COLO829 (cell line): Measurements from ENCODE around the gene DISC1.
"Not testable (repeated sequence)": the region's sequence is repeated elsewhere in the genome, so short reads cannot be mapped to it uniquely, and the experiment has no call there.

ENCODE experiments used
- DNase-seq: peaks from one replicate; pipeline ENCODE4 v3.0.0; 2012; ENCODE audit warnings: low spot score

DISC1 gene

DNA sequence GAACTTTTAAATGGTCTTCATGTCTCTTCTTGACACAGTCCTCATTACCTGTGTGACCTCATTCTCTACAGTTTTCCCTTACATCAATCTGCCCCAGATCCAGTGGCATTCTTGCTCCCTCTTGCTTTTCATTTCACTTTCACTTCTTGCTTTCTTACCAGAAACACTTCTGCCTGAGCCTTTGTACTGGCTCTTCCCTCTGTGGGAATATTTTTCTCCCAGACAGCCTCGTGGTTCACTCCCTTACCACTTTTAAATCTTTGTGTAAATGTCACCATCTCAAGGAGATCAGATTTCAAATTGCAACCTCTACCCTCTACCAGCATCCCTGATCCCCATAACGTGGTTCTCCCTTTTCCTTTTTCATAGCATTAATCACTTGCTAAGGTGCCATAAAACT is 73.2 kb downstream of the DISC1 start:
- DNase-seq = no peak

DNA sequence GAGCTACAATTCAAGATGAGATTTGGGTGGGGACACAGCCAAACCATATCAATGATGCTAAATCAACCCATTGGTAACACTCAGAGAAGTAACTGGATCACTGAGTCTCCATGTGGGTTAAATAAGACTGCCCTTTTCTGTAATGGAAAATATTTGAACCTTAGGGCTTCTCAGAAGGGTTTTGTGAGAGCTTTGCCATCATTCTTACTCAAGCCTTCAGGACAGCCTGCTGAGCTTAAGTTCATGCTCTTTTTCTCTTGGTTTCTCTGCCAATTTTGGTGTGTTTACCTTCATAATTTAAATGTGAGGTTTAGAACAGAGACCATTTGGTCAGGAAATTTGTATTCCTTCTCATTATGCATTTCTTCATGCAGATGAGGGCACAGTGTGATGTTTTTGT is 74.7 kb downstream of the DISC1 start:
- DNase-seq = no peak

DNA sequence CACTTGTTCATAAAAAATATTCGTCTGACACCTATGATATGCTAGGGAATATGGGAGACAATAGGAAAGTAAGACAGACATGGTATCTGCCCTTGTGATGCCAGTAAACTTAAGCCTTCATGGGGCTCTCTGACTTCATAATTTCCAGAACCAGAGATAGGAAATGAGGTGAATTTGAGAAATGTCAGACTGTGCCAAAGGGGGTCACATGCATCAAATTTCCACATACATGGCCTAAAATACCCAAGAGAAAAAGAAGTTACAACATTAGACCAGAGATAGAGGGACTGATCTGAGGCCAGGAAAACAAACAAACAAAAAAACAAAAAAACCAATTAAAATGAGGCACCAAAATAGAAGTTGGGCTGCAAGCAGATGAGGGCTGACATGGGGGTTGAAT is 75.7 kb downstream of the DISC1 start:
- DNase-seq = no peak

DNA sequence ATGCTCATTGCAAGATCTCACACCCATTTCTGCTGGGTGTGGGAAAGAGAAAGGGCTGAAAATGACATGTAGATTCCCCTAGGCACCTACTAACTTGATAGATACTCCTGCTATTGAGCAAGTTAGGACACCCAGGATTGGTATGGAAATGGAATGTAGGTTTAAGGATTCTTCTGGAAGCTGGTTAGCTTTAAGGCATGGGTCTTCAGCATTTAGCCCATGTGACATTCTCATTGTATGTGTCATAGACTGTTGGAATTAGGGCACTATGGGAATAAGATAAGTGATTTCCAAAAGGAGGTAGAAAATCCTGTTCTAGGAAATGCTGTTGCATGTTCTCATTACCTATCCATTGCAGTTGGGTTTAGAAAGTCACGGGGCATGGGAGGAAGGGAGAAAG is 76.2 kb downstream of the DISC1 start:
- DNase-seq = peak; percentile 26

DNA sequence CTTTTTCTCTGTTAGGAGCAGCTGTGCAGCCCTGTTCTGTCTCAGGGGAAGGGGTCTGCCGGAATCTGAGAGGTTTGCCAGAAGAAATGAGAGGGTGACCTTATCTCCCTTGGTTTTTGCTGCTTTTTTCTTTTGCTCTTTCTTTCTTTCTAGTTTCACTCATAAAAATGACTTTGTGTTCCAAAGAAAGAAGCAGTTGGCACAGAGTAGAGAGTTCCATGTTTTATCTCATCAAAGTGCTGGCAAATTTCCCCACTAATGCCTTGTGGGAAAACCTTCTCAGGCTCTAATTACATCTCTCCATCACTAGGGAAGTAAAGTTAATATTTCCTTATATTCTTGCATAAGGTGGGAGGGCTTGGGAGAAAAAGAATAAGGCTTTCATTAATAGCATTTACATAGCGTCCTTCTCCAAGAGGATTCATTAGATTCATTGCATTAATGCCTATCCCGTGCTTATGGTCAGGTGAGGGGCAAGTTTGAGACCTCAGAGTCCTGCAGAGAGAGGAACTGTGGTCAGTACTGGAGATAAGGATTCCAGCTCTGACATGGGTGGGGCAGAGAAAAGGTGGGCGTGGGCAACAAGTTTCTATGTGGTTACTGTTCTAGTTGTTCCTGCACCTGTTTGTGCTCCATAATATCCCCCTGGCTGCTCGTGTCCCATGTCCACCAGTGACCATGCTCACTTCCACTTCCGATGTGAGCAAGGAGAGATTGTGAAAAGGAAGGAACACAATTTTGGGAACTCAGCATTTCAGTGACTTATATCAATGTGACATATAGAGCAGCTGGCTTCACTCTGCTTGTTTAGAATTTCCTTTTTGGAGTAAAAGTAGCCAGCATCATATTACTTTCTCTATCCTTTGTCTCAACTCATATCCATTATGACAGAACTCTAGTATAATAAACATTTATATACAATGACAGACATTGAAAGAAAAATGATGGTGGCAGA is 79.5 kb downstream of the DISC1 start:
- no peak for DNase-seq

DNA sequence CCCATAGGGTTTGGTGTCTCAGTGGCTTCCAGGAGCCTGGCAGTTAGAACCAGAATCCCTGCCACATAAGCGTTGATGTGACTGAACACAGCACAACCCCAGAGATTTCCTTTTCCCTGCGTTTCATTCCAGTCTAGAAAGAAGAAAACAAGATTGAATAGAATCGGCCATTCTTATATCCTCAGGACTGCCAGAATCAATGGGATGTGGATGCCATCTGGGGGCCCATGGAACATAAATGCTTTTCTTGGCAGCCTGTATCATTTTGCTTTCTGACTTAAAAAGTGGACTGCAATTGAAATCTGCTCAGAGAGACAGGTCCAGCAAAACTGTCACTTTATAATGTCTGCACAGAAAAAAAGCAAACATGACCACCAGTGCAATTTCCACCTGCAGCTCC is 80.3 kb downstream of the DISC1 start:
- DNase-seq = no peak

DNA sequence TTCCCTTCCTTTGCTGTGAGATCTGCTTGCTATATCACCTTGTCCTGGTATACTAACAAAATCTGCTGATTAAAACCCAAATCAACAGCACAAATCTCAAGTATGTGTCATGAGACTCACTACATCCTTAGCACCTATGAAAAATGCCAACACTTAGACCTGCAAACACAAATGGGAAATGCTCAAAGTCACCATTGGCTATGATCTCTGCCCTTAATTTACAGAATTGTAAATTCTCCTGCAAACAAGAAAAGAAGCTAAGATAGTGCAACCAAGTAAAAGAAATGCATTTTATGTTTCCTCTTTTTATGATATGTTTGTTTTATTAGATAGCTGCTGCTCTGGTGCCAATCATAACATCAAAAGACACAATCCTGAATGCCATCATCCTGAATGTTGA is 80.8 kb downstream of the DISC1 start:
- no peak for DNase-seq

DNA sequence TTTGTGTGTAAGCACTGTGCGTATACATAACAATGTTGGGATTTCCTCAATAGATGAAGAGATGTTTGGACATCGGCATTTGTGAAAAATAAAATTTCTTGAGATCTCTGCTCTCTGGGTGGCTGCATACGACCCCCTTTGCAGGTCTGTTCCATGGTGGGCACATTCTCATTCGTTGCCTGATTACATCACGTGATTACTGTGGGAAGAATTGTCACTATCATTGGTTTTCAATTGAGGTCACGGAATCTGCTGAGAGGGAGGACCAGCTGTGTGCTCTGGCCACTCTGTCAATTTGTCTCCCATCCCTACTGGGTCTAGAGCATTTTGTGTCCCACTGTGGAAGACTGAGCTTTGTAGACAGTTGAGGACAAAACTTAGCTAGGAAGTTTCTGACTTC is 81.8 kb downstream of the DISC1 start:
- DNase-seq = no peak

DNA sequence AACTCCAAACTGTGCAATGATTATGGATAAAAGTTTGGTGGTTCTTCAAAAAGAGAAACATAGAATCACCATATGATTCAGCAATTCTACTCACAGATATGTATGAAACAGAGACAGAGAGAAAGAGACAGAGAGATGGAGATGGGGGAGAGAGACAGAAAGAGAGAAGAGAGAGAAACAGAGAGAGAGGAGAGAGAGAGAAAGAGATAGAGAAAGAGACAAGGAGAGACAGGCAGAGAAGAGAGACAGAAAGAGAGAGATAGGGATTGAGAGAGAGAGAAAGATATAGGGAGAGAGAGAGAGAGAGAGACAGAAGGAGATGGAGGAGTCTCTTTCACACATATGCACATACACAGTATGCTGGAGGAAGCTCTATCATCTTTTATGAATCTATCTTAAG is 87.8 kb downstream of the DISC1 start:
- DNase-seq = no peak

DNA sequence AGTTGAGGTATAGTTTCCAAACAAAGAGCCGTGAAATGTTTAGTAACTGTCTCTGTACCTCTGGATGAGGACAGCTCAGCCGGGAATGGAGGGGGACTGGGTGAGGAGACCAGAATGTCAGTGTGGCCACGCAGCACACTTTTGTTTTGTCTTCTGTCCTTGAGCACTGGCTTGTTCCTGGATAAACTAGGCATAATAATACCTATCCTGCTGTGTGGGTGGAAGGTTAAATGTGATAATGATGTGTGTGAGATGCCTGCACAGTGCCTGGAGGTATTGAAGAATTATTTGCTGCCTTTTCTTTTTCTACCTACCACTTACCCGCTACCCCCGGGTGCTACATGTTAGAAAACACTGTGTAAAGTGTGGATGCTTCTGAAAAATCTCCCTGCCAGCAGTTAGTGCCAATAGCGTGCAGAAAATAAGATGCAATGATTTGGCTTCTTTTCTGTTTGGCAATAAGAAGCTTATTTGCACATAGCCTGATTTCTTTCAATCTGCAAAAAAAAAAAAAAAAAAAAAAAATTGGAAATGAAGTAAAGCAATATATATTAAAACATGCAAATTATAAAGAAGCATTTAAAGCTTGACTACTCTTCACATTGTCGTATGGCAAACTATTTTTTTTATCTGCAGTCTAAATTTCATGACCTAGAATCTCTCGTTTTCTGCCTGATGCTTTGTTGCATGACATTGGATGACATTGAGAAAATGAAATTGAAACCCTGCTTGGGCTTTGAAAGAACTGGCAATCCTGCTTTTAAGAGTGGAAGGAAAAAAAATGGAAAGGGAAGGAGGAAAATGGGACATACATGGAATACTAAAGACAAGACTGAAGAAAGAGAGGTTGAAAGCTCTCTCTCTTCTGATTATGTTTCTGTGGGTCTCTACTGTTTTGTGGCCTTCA is 89.5 kb downstream of the DISC1 start:
- no peak for DNase-seq

DNA sequence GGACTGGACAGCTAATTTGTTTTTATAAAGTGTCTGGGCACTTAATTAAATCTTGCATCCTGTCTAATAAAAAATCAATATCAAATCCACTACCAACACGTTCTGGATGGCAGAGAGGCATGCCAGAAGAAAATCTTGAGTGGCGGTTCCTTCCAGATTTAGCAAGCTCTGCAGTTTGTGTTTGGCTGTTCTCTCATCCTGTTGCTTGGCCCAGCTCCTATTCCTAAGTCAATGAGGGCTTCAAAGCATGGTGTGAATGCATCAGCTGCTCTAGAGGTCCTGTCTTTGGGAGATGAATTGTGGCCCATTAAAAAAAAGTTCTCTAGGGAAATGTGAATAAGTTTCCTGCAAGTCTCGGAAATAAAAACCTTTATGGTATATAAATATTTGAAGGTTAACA is 90.3 kb downstream of the DISC1 start:
- no peak for DNase-seq

DNA sequence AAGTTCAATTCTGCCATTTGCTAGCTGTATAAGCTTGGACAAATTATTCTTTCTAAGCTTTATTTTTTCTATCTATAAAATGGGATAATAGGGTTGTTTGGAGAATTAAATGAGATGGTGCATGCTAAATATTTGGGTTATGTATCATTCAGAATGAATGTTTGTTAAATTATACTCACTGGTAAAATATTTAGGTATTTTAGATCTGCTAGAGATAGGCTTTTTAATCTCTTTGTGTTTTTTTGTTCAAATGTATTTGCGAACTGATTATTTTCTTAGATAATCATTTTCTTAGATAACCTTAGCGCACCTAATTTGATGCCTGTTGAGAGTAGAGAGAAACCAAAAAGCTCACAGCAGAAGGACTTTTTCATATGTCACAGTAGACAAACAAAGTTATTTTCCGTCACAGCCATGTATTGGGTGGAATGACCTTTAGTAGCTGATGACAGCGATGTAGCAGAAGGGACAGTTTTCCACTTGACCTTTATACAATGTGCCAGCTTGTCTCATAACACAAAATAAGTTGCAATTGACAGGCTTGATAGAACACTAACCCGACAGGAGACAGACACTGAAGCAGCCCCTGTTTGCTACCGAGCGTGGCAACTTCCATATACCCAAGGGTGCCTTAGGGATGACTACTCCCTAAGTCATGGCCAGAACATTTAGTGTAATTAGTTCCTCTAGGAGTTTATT is 93.0 kb downstream of the DISC1 start:
- DNase-seq = no peak

DNA sequence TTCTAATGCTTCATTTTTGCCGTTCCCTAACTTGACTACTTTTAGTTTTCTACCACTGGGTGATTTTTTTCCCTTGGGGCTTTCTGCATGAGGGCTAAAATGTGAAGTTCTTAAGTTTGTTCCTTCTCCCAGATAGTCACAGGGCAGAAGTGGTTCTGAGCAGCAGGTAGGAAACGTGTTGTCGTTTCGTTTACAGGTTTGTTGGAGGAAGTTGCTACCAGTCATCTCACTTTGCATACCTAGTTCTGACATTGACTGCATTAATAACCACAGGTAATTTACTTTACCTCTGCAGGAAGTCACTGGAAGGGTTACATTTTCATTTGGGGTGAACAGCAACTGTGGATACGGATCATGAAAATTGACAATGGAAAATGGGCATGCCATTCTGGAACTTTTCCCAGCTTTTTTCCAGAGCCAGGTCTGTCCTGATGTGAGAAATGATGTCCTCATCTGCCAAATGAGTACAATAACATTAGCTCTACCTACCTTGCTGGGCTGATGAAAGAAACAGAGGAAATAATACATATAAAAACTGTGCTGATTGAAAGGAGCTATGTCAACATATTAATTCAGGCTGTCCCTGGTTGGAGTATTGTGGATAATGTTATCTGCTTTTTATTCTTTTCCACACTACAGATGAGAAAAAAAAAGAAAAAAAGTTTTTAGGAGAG is 94.2 kb downstream of the DISC1 start:
- no peak for DNase-seq

DNA sequence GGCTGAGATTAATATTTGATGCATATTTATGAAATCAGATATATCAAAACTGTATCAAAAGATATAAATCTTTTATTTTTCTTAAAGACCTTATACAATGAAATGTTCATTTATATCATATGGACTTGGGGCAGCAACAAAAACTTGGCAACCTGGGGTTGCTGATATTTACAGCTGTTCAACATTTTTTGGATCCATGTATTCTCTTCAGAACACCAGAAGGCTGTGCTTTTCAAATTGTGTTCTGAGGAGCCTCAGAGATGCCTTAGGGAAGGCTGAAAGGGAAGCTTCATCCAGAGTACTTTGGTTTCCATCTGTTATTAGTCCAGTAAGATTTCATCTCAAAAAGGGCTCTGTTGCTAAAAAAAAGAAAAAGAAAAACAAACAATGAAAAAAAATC is 94.8 kb downstream of the DISC1 start:
- no peak for DNase-seq

DNA sequence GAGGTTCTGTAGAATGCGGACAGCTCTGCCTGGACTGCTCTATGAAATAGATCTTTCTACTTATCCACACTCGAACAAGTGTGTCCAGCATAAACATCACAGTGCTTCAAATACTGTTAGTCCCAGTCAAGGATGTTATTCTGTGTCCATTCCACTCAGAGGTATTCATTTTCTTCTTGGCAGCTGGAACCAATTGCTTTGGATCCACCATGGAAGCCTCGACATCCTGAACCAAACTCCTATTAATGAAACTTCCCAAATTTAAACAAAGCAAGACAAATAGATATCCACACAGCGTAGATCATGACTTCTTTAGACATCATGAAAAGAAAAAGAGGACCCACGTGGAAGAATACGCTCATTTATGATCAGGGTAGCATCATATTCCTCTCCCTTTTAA is 95.8 kb downstream of the DISC1 start:
- DNase-seq = no peak

DNA sequence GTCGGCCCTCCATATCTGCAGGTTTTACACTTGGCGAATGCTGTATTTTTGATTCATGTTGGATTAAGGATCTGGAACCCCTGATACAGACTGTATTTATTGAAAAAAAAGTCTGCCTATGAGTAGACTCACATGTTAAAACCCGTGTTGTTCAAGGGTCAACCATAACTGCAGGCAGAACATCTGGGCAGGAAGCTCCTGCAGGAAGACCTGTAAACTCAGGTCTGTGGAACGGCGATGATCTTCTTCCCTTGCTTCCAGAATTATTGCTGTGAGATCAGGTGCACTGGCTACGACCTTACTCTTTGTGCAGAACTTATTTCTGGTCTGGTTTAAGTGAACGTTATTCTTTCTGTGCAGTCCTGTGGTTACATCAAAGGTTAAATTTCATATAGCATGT is 96.6 kb downstream of the DISC1 start:
- DNase-seq = no peak

DNA sequence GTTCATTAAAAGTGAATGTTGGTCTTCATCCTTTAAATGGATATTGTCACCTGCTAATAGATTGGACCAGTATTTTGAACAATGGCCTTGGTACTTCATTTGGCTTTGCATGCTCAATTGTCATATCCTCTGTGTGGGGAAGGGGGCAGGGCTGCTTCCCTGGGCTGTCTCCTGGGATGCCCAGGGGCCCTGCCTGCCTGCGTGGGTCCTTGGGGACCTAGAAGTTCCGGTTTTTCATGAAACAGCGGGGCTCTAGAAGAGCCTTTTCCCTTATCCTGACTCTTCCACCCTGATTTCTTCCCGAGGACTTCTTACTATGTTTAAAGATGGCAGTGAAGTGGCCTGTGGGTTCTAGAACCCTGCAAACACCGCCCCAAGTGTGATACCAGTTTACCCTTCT is 97.5 kb downstream of the DISC1 start:
- DNase-seq = no peak

DNA sequence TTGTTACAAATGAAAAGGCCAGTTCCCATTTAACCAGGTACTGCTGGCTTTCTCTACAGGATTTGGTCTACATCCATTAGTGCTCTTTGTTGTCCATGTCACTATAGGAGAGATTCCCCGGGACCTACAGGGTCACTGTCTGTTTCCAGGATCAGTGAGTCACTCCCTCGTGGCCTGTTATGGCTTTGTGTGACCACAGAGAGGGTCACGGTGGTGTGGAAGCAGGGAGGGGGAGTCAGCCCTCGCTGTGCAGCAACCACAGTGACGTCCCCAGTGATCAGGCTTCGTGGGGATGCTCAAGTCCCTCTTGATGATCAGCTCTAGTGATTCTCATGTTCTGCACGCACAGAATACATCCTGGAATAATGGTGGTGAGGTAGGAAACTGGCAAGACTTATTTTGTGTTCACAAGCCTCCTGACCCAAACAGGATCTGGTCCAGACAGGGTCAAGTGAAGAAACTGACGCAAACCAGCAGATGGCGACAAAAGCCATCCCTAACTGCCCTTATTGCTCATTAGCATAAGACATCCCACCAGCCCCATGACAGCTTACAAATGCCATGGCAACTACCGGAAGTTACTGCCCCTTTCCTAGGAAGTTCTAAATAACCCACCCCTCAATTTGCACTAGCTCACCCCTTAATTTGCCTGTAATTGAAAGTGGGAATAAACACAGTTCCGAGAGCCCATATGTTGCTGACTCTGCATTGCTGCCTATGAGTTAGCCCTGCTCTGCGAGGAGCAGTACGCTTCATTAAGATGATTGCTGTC is 98.5 kb downstream of the DISC1 start:
- peak; percentile 67 for DNase-seq

DNA sequence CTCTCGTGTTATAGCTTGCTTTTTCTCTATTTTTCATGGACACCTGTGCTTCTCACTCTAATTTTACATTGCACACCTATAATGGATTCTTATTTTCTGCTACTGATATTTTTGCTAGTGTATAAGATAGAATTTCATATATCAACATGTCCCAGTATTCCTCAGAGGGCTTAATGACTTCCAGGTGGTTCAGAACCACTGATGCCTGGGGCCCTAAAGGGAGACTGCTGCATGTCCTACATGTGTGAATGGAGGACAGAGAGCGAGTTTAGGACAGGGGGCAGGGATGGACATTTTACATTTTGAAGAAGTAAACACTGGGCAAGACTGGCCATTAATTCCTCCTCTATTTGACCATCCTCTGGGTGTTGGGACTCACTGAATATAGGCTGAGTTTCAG is 100.6 kb downstream of the DISC1 start:
- no peak for DNase-seq

DNA sequence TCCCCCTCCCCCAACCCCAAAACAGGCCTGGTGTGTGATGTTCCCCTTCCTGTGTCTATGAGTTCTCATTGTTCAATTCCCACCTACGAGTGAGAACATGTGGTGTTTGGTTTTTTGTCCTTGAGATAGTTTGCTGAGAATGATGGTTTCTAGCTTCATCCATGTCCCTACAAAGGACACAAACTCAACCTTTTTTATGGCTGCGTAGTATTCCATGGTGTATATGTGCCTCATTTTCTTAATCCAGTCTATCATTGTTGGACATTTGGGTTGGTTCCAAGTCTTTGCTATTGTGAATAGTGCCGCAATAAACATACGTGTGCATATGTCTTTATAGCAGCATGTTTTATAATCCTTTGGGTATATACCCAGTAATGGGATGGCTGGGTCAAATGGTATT is 102.4 kb downstream of the DISC1 start:
- DNase-seq = not testable (repeated sequence)

DNA sequence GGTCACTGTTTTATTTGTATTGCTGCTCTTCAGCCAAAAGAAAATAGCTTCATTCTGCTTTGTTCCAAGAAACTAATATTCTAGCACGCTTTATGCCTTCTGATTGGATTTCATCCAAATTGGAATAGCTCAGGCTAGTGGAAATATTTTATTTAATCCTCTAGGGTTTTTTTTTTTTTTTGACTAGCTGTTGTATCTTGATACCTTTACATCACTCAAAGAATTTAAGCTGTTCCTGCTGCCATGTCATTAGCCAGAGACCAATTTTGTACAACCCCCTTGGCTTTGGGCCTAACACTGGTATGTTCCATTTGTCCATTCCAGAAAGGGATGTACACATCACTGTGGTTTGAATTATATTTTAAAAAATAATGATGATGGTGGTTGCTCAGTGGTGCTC is 103.0 kb downstream of the DISC1 start:
- no peak for DNase-seq
